WTC11 (cell line): Measurements from ENCODE around the gene SLCO2A1. TPM values are rescaled to one million over a fixed set of nuclear protein-coding genes. Genes with fewer than 3 reads are reported as not detected.

Experiments
- ATAC-seq: fragments of 200-7000 bp; cut with Tn5 transposase; 2 replicates; pipeline ENCODE4 v1.10.0; 2021; ENCODE audit warnings: mild to moderate bottlenecking, moderate library complexity
- CTCF ChIA-PET: fragments of 300-600 bp; sonication (Branson Sonifier 250); formaldehyde crosslinking; loops from one replicate; lab custom pipeline; 2021; ENCODE audit warnings: antibody characterized with exemption; lab: Charles Lee
- POLR2A ChIA-PET: fragments of 350-600 bp; sonication (Branson Sonifier 250); formaldehyde crosslinking; loops from one replicate; lab custom pipeline; 2021; ENCODE audit warnings: antibody characterized with exemption; lab: Charles Lee
- DNase-seq: peaks from one replicate; pipeline ENCODE4 v3.0.0; 2021; ENCODE audit warnings: low spot score
- H3K27ac Mint-ChIP-seq: 2 replicates; pipeline ENCODE4 v1.8.0; 2021; ENCODE audit warnings: mixed read lengths
- H3K27me3 Mint-ChIP-seq: 2 replicates; pipeline ENCODE4 v1.8.0; 2021; ENCODE audit warnings: low read depth, mild to moderate bottlenecking, moderate library complexity, mixed read lengths
- H3K36me3 Mint-ChIP-seq: 2 replicates; pipeline ENCODE4 v1.8.0; 2021; ENCODE audit warnings: mixed read lengths
- H3K4me1 Mint-ChIP-seq: 2 replicates; pipeline ENCODE4 v1.8.0; 2022; ENCODE audit warnings: mixed read lengths
- H3K4me3 Mint-ChIP-seq: 2 replicates; pipeline ENCODE4 v1.8.0; 2021; ENCODE audit warnings: mild to moderate bottlenecking, moderate library complexity, mixed read lengths
- H3K9me3 Mint-ChIP-seq: 2 replicates; pipeline ENCODE4 v1.8.0; 2021; ENCODE audit warnings: mixed read lengths
- ATF1 ChIP-seq: sonication (generic); formaldehyde crosslinking; IDR thresholded peaks from 2 replicates; pipeline ENCODE4 v1.8.1; 2023; ENCODE audit warnings: mild to moderate bottlenecking, moderate library complexity, missing genetic modification reagents
- CREM ChIP-seq: sonication (generic); formaldehyde crosslinking; IDR thresholded peaks from 2 replicates; pipeline ENCODE4 v1.8.1; 2022; ENCODE audit warnings: mild to moderate bottlenecking, missing genetic modification reagents, moderate library complexity
- HMGA2 ChIP-seq: fragments of 250-450 bp; sonication (Bioruptor Pico); IDR thresholded peaks from 2 replicates; pipeline ENCODE4 v1.4.0; 2021; ENCODE audit warnings: mild to moderate bottlenecking, moderate library complexity
- NFYB ChIP-seq: sonication (generic); formaldehyde crosslinking; conservative IDR thresholded peaks from 2 replicates; pipeline ENCODE4 v1.8.0; 2022; ENCODE audit warnings: low read depth, missing genetic modification reagents
- SMAD3 ChIP-seq: sonication (generic); formaldehyde crosslinking; IDR thresholded peaks from 2 replicates; pipeline ENCODE4 v1.8.0; 2022; ENCODE audit warnings: missing genetic modification reagents, mild to moderate bottlenecking, borderline replicate concordance
- TCF7 ChIP-seq: sonication (generic); formaldehyde crosslinking; IDR thresholded peaks from 2 replicates; pipeline ENCODE4 v1.8.0; 2022; ENCODE audit warnings: mild to moderate bottlenecking, low read depth, missing genetic modification reagents, moderate library complexity
- TEAD1 ChIP-seq: sonication (generic); formaldehyde crosslinking; IDR thresholded peaks from 2 replicates; pipeline ENCODE4 v1.8.0; 2022; ENCODE audit warnings: mild to moderate bottlenecking, missing genetic modification reagents
- TP53 ChIP-seq: sonication (generic); formaldehyde crosslinking; IDR thresholded peaks from 2 replicates; pipeline ENCODE4 v1.8.1; 2023; ENCODE audit warnings: mild to moderate bottlenecking, missing genetic modification reagents
- ZNF219 ChIP-seq: sonication (generic); formaldehyde crosslinking; IDR thresholded peaks from 2 replicates; pipeline ENCODE4 v1.8.0; 2023; ENCODE audit warnings: missing genetic modification reagents, mild to moderate bottlenecking, borderline replicate concordance
- total RNA-seq: library from RNA; stranded (reverse); gene quantifications from 3 replicates; pipeline ENCODE4 v1.2.3, GENCODE V29; 2021
- TF ChIP-seq, protein P1 (sequence below): sonication (generic); formaldehyde crosslinking; IDR thresholded peaks from 2 replicates; pipeline ENCODE4 v1.8.0; 2022; ENCODE audit warnings: missing genetic modification reagents
- TF ChIP-seq, protein P2 (sequence below): sonication (generic); formaldehyde crosslinking; IDR thresholded peaks from 2 replicates; pipeline ENCODE4 v1.8.0; 2022; ENCODE audit warnings: mild to moderate bottlenecking, missing genetic modification reagents
- TF ChIP-seq, protein P3 (sequence below): fragments of 250-450 bp; sonication (Bioruptor Pico); IDR thresholded peaks from 2 replicates; pipeline ENCODE4 v2.1.2; 2022; ENCODE audit warnings: mild to moderate bottlenecking, moderate library complexity
- TF ChIP-seq, protein P4 (sequence below): sonication (generic); formaldehyde crosslinking; IDR thresholded peaks from 2 replicates; pipeline ENCODE4 v1.8.1; 2023; ENCODE audit warnings: mild to moderate bottlenecking, missing genetic modification reagents, borderline replicate concordance

SLCO2A1 gene
- total RNA-seq, 1 experiment from 2014 or later, result 3.3 TPM

DNA sequence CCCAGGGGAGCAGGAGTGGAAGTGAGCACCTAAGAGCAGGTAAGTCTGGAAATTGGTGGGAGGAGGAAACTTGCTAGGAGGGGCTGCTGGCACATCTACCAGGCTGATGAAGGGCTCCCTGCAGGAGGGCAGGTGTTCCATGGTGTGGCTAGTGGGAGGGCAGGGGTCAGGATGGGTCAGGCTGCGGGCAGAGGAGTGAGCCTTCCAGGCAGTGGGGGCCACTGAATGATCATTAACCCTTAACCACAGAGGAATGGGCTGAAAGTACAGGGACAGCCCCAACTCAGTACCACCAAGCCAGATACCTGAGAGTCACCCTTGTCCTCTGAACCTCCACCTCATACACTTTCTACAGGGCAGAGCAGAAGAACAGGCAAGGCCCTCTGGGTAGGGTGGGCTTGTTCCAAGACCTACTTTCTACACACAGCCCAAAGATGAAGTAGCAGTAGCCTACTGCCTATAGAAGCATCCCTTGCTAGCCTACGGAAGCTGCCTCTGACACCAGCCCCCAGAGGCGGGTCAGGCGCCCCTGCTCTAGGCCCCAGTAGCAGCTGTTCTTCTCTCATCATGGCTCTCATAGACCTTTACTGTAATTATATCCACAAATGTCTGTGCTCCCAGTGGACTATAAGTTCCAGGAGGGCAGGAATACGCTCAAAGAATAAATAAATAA is 138.6 kb downstream of the SLCO2A1 start (continued):
- TF ChIP-seq, protein P1, sequence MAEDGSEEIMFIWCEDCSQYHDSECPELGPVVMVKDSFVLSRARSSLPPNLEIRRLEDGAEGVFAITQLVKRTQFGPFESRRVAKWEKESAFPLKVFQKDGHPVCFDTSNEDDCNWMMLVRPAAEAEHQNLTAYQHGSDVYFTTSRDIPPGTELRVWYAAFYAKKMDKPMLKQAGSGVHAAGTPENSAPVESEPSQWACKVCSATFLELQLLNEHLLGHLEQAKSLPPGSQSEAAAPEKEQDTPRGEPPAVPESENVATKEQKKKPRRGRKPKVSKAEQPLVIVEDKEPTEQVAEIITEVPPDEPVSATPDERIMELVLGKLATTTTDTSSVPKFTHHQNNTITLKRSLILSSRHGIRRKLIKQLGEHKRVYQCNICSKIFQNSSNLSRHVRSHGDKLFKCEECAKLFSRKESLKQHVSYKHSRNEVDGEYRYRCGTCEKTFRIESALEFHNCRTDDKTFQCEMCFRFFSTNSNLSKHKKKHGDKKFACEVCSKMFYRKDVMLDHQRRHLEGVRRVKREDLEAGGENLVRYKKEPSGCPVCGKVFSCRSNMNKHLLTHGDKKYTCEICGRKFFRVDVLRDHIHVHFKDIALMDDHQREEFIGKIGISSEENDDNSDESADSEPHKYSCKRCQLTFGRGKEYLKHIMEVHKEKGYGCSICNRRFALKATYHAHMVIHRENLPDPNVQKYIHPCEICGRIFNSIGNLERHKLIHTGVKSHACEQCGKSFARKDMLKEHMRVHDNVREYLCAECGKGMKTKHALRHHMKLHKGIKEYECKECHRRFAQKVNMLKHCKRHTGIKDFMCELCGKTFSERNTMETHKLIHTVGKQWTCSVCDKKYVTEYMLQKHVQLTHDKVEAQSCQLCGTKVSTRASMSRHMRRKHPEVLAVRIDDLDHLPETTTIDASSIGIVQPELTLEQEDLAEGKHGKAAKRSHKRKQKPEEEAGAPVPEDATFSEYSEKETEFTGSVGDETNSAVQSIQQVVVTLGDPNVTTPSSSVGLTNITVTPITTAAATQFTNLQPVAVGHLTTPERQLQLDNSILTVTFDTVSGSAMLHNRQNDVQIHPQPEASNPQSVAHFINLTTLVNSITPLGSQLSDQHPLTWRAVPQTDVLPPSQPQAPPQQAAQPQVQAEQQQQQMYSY (CRISPR knock-in tag), result no peak
- TF ChIP-seq, protein P2, sequence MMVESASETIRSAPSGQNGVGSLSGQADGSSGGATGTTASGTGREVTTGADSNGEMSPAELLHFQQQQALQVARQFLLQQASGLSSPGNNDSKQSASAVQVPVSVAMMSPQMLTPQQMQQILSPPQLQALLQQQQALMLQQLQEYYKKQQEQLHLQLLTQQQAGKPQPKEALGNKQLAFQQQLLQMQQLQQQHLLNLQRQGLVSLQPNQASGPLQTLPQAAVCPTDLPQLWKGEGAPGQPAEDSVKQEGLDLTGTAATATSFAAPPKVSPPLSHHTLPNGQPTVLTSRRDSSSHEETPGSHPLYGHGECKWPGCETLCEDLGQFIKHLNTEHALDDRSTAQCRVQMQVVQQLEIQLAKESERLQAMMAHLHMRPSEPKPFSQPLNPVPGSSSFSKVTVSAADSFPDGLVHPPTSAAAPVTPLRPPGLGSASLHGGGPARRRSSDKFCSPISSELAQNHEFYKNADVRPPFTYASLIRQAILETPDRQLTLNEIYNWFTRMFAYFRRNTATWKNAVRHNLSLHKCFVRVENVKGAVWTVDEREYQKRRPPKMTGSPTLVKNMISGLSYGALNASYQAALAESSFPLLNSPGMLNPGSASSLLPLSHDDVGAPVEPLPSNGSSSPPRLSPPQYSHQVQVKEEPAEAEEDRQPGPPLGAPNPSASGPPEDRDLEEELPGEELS, result no peak
- TF ChIP-seq, protein P3, sequence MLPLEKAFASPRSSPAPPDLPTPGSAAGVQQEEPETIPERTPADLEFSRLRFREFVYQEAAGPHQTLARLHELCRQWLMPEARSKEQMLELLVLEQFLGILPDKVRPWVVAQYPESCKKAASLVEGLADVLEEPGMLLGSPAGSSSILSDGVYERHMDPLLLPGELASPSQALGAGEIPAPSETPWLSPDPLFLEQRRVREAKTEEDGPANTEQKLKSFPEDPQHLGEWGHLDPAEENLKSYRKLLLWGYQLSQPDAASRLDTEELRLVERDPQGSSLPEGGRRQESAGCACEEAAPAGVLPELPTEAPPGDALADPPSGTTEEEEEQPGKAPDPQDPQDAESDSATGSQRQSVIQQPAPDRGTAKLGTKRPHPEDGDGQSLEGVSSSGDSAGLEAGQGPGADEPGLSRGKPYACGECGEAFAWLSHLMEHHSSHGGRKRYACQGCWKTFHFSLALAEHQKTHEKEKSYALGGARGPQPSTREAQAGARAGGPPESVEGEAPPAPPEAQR (CRISPR knock-in tag), result no peak
- TF ChIP-seq ZNF219 (no peak), TCF7 (no peak)

DNA sequence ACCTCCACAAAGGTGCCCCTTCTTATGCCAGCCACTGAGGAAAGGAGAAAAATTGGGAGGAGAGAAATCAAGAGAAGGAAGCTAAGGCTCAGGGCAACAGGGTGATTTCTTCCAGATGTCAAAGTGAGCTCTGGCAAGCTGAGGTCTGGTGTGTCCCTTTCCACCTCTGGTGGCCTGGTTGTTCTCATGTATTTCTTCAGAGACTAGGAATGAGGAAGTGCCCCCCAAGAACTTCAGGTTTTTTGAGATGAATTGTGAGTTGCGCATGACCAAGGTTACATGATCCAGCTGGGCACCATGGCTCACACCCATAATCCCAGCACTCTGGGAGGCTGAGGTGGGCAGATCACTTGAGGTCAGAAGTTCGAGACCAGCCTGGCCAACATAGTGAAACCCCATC is 139.7 kb downstream of the SLCO2A1 start:
- no peaks in the 10 kb centered on the region for H3K36me3 Mint-ChIP-seq
- DNase-seq, result no peak
- no peaks in the 10 kb centered on the region for H3K9me3 Mint-ChIP-seq
- ATAC-seq, result no peak
- ChIA-PET CTCF (no interaction called here), POLR2A (interaction anchor here (0.7 kb wide), 1 partner anchor 71 kb away, joined by 3 read pairs; no protein-coding TSS in a partner anchor)
- H3K4me1 Mint-ChIP-seq, result peaks cover 26% of the 10 kb centered on the region
- TF ChIP-seq, protein P4, sequence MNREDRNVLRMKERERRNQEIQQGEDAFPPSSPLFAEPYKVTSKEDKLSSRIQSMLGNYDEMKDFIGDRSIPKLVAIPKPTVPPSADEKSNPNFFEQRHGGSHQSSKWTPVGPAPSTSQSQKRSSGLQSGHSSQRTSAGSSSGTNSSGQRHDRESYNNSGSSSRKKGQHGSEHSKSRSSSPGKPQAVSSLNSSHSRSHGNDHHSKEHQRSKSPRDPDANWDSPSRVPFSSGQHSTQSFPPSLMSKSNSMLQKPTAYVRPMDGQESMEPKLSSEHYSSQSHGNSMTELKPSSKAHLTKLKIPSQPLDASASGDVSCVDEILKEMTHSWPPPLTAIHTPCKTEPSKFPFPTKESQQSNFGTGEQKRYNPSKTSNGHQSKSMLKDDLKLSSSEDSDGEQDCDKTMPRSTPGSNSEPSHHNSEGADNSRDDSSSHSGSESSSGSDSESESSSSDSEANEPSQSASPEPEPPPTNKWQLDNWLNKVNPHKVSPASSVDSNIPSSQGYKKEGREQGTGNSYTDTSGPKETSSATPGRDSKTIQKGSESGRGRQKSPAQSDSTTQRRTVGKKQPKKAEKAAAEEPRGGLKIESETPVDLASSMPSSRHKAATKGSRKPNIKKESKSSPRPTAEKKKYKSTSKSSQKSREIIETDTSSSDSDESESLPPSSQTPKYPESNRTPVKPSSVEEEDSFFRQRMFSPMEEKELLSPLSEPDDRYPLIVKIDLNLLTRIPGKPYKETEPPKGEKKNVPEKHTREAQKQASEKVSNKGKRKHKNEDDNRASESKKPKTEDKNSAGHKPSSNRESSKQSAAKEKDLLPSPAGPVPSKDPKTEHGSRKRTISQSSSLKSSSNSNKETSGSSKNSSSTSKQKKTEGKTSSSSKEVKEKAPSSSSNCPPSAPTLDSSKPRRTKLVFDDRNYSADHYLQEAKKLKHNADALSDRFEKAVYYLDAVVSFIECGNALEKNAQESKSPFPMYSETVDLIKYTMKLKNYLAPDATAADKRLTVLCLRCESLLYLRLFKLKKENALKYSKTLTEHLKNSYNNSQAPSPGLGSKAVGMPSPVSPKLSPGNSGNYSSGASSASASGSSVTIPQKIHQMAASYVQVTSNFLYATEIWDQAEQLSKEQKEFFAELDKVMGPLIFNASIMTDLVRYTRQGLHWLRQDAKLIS (CRISPR knock-in tag), result no peak
- TF ChIP-seq ATF1 (CRISPR knock-in tag) (no peak), NFYB (CRISPR knock-in tag) (no peak), HMGA2 (no peak), CREM (CRISPR knock-in tag) (no peak), TP53 (CRISPR knock-in tag) (no peak), SMAD3 (CRISPR knock-in tag) (no peak), TEAD1 (CRISPR knock-in tag) (no peak)
- peaks cover 24% of the 10 kb centered on the region for H3K27me3 Mint-ChIP-seq
- H3K27ac Mint-ChIP-seq, result no peak overlapping the region
- no peak overlapping the region for H3K4me3 Mint-ChIP-seq
